SU-DHL-6 (cell line): ENCODE results near the gene BUD23.

Experiments used
- H2AFZ ChIP-seq: fragments of 200-600 bp; sonication (generic); 2 replicates; pipeline ENCODE4 v1.6.1; 2014; ENCODE audit warnings: low read depth, mild to moderate bottlenecking, moderate library complexity, mixed read lengths, antibody characterized with exemption, low read length; ENCODE audit not compliant: severe bottlenecking
- H3F3A ChIP-seq: fragments of 200-600 bp; shearing (Covaris generic); 2 replicates; pipeline ENCODE4 v1.6.0; 2016; ENCODE audit warnings: antibody characterized with exemption, mild to moderate bottlenecking; ENCODE audit not compliant: insufficient read depth
- H3K27ac ChIP-seq: fragments of 200-600 bp; sonication (generic); 2 replicates; pipeline ENCODE4 v1.5.1; 2016; ENCODE audit warnings: low read depth, mild to moderate bottlenecking, low read length, moderate library complexity, mixed read lengths
- H3K27me3 ChIP-seq: fragments of 200-600 bp; sonication (generic), shearing (Covaris generic); 2 replicates; pipeline ENCODE4 v1.6.0; 2014; ENCODE audit warnings: mild to moderate bottlenecking, low read length
- H3K36me3 ChIP-seq: fragments of 200-600 bp; sonication (generic); 2 replicates; pipeline ENCODE4 v1.6.1; 2014; ENCODE audit warnings: mild to moderate bottlenecking, low read length, mixed read lengths
- H3K4me2 ChIP-seq: fragments of 300-600, 200-600 bp; shearing (Covaris generic), sonication (generic); 2 replicates; pipeline ENCODE4 v1.6.0; 2014; ENCODE audit warnings: low read length, low read depth, mild to moderate bottlenecking; ENCODE audit not compliant: poor library complexity, severe bottlenecking
- H3K4me3 ChIP-seq: fragments of 200-600 bp; sonication (generic); 2 replicates; pipeline ENCODE4 v1.5.1; 2014; ENCODE audit warnings: antibody characterized with exemption, low read length, mild to moderate bottlenecking, mixed read lengths; ENCODE audit not compliant: insufficient read depth, poor library complexity, severe bottlenecking
- H3K79me2 ChIP-seq: fragments of 200-600 bp; sonication (generic); 2 replicates; pipeline ENCODE4 v1.6.1; 2014; ENCODE audit warnings: mild to moderate bottlenecking, low read length, moderate library complexity; ENCODE audit not compliant: insufficient read depth
- H3K9ac ChIP-seq: fragments of 200-600 bp; sonication (generic); 2 replicates; pipeline ENCODE4 v1.7.0; 2014; ENCODE audit warnings: mild to moderate bottlenecking, low read length
- H3K9me2 ChIP-seq: fragments of 200-600 bp; sonication (generic); replicated peaks from 2 replicates; pipeline ENCODE4 v1.6.1; 2014; ENCODE audit warnings: low read length; ENCODE audit not compliant: insufficient read depth
- H3K9me3 ChIP-seq: fragments of 200-600 bp; sonication (generic); 2 replicates; pipeline ENCODE4 v1.6.1; 2014; ENCODE audit warnings: low read length, mixed read lengths; ENCODE audit not compliant: insufficient read depth
- H4K20me1 ChIP-seq: fragments of 200-600 bp; sonication (generic); 2 replicates; pipeline ENCODE4 v1.6.1; 2014; ENCODE audit warnings: low read depth, mild to moderate bottlenecking, antibody characterized with exemption, low read length, moderate library complexity, mixed read lengths
- EZH2phosphoT487 ChIP-seq: fragments of 200-600 bp; sonication (generic), shearing (Covaris generic); conservative IDR thresholded peaks from 2 replicates; pipeline ENCODE4 v1.6.1; 2018; ENCODE audit warnings: mild to moderate bottlenecking, antibody characterized with exemption, low read length, moderate library complexity, mixed read lengths
- TF ChIP-seq, protein P1 (sequence below): fragments of 200-600 bp; sonication (generic); IDR thresholded peaks from one replicate; pipeline ENCODE4 v1.5.1; 2017; ENCODE audit warnings: antibody characterized with exemption, mild to moderate bottlenecking, low read length, moderate library complexity; ENCODE audit not compliant: insufficient read depth, poor library complexity, severe bottlenecking

Gene BUD23

DNA sequence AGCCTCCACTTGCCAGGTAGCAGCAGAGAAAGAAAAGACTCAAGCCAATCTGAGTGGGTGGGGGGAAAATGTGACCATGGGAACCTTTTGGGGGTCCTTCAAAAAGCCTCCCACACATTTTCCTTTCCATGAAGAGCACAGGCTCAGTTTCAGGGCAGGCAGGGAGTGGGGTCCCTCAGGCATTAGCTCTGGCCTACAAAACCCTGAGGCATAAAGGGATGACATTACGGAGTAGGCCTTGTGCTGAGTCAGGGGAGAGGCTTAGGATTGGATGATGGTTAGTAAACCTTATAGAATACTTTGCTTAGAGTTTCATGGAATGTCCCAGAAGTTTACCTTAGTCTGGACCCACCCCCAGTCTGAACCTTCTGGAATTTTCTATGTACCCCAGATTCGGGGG lies 3.7 kb upstream of the BUD23 start:
- no peaks in the 10 kb centered on the region for H3K27me3 ChIP-seq
- no peak overlapping the region for H3K4me3 ChIP-seq
- no peak overlapping the region for H3K4me2 ChIP-seq
- no peaks in the 10 kb centered on the region for H3F3A ChIP-seq
- H3K9ac ChIP-seq, result no peak overlapping the region
- no peak for TF ChIP-seq EZH2phosphoT487
- TF ChIP-seq, protein P1, sequence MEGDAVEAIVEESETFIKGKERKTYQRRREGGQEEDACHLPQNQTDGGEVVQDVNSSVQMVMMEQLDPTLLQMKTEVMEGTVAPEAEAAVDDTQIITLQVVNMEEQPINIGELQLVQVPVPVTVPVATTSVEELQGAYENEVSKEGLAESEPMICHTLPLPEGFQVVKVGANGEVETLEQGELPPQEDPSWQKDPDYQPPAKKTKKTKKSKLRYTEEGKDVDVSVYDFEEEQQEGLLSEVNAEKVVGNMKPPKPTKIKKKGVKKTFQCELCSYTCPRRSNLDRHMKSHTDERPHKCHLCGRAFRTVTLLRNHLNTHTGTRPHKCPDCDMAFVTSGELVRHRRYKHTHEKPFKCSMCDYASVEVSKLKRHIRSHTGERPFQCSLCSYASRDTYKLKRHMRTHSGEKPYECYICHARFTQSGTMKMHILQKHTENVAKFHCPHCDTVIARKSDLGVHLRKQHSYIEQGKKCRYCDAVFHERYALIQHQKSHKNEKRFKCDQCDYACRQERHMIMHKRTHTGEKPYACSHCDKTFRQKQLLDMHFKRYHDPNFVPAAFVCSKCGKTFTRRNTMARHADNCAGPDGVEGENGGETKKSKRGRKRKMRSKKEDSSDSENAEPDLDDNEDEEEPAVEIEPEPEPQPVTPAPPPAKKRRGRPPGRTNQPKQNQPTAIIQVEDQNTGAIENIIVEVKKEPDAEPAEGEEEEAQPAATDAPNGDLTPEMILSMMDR, result no peak
- H2AFZ ChIP-seq, result no peak overlapping the region
- H4K20me1 ChIP-seq, result no peaks in the 10 kb centered on the region
- no peaks in the 10 kb centered on the region for H3K36me3 ChIP-seq
- H3K9me3 ChIP-seq, result no peaks in the 10 kb centered on the region
- peaks cover 43% of the 10 kb centered on the region for H3K79me2 ChIP-seq
- no peaks in the 10 kb centered on the region for H3K9me2 ChIP-seq
- H3K27ac ChIP-seq, result no peak overlapping the region

DNA sequence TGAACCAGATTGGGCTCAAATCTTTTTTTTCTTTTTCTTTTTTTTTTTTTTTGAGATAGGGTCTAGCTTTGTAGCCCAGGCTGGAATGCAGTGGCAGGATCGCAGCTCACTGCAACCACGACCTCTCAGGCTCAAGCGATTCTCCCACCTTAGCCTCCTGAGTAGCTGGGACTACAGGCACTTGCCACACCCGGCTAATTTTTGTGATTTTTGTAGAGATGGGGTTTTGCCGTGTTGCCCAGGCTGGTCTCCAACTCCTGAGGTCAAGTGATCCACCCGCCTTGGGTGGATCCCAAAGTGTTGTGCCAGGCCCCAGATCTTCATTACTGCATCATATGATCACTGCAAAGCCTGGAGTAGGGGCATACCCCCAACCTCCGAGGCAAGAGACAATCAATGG lies 2.9 kb upstream of the BUD23 start:
- H3K79me2 ChIP-seq, result peaks cover 51% of the 10 kb centered on the region
- no peaks in the 10 kb centered on the region for H3K9me3 ChIP-seq
- H3K27me3 ChIP-seq, result no peaks in the 10 kb centered on the region
- no peak overlapping the region for H3K4me2 ChIP-seq
- TF ChIP-seq, protein P1, result no peak
- TF ChIP-seq EZH2phosphoT487, result no peak
- no peaks in the 10 kb centered on the region for H4K20me1 ChIP-seq
- H3K36me3 ChIP-seq, result no peaks in the 10 kb centered on the region
- H3F3A ChIP-seq, result no peaks in the 10 kb centered on the region
- no peak overlapping the region for H2AFZ ChIP-seq
- no peak overlapping the region for H3K4me3 ChIP-seq
- no peak overlapping the region for H3K9ac ChIP-seq
- H3K27ac ChIP-seq, result no peak overlapping the region
- no peaks in the 10 kb centered on the region for H3K9me2 ChIP-seq

DNA sequence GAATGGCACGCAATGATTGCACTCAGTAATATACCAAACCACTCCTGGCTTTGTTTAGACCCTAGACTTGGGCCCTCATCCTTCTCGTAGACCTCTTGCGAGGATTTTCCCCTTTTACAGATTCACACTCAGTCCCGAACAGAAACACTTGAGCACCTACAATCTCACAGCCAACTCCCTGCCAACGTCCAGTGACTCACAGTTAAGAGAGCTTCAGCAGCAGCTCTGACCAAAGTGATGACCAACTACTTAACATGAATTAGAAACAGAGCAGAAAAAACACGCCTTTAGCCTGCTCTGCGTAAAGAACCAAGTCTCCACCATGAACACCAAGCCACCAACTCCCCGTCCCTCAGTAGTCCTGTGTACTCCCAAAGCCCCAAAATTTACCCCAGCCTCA lies 2.4 kb upstream of the BUD23 start:
- H3K27me3 ChIP-seq, result no peaks in the 10 kb centered on the region
- no peaks in the 10 kb centered on the region for H3K9me2 ChIP-seq
- no peaks in the 10 kb centered on the region for H3K36me3 ChIP-seq
- TF ChIP-seq EZH2phosphoT487, result no peak
- TF ChIP-seq, protein P1, result no peak
- no peak overlapping the region for H3K27ac ChIP-seq
- H4K20me1 ChIP-seq, result no peaks in the 10 kb centered on the region
- no peaks in the 10 kb centered on the region for H3F3A ChIP-seq
- no peak overlapping the region for H3K4me3 ChIP-seq
- no peak overlapping the region for H3K4me2 ChIP-seq
- H3K9ac ChIP-seq, result no peak overlapping the region
- peaks cover 56% of the 10 kb centered on the region for H3K79me2 ChIP-seq
- no peaks in the 10 kb centered on the region for H3K9me3 ChIP-seq
- H2AFZ ChIP-seq, result no peak overlapping the region

DNA sequence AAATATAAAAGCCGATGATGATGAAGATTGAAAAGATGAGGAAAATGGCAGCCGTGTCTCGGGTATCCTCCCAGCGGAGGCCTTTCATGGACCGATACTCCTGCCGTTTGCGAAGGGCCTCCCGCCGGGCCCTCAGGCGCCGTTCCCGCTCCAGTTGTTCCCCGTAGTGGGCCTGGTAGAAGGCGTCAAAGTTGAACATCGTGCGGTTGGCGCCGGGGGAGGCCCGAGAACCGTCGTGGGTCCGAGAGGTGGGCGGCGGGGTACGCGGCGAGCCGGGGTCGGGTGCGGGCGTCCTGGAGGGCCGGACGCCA lies 697 bp upstream of the BUD23 start:
- Histone ChIP-seq H4K20me1 (no peaks in the 10 kb centered on the region), H3K4me2 (peak overlapping the region; percentile 67), H3K4me3 (peak overlapping the region; percentile 80), H3K27ac (no peak overlapping the region), H3K36me3 (no peaks in the 10 kb centered on the region), H3K9ac (peak overlapping the region; percentile 86), H3K9me3 (no peaks in the 10 kb centered on the region), H3F3A (no peaks in the 10 kb centered on the region), H3K79me2 (peaks cover 64% of the 10 kb centered on the region), H2AFZ (peak overlapping the region; percentile 99), H3K27me3 (no peaks in the 10 kb centered on the region), H3K9me2 (no peaks in the 10 kb centered on the region)
- no peak for TF ChIP-seq EZH2phosphoT487
- TF ChIP-seq, protein P1, result no peak
